GM12892 (cell line): ENCODE measurements around the gene APBB1.

Experiments used
- POLR2A ChIP-seq: IDR thresholded peaks from 2 replicates; pipeline ENCODE4 v1.6.1; 2011; ENCODE audit warnings: low read depth, low read length, control low read depth
- POLR2AphosphoS5 ChIP-seq: IDR thresholded peaks from 2 replicates; pipeline ENCODE4 v1.6.1; 2011; ENCODE audit warnings: low read depth, low read length, control low read depth
- TAF1 ChIP-seq: IDR thresholded peaks from 2 replicates; pipeline ENCODE4 v1.6.1; 2011; ENCODE audit warnings: low read depth, mild to moderate bottlenecking, control low read depth, low read length, borderline replicate concordance

- TF ChIP-seq POLR2A (no peak), TAF1 (no peak), POLR2AphosphoS5 (no peak)
Measured at GRCh38 chr11:6452219-6452618, 33.3 kb upstream of the APBB1 start.
